Activated CD4-positive, alpha-beta T cell treated with anti-CD3 and anti-CD28 coated beads for 36 hours (primary cell): Measurements from ENCODE around the gene SLC35E2B. TPM values are rescaled to one million over a fixed set of nuclear protein-coding genes. Genes with fewer than 3 reads are reported as not detected.
"Not testable (repeated sequence)": the region's sequence is repeated elsewhere in the genome, so short reads cannot be mapped to it uniquely, and the experiment has no call there.

Source experiments
- ATAC-seq: fragments of 200-7000 bp; cut with Tn5 transposase; one replicate; pipeline ENCODE4 v1.10.0; 2021; ENCODE audit warnings: mild to moderate bottlenecking, moderate library complexity
- CTCF ChIA-PET: fragments of 350-600 bp; sonication (Branson Sonifier 250); formaldehyde crosslinking; loops from one replicate; lab custom pipeline; 2021; ENCODE audit warnings: antibody characterized with exemption; lab: Charles Lee
- POLR2A ChIA-PET: fragments of 350-600 bp; sonication (Branson Sonifier 250); formaldehyde crosslinking; loops from one replicate; lab custom pipeline; 2021; ENCODE audit warnings: antibody characterized with exemption, inconsistent platforms; lab: Charles Lee
- DNase-seq: peaks from one replicate; pipeline ENCODE4 v3.0.0-alpha.2; 2020
- H3K27ac Mint-ChIP-seq: one replicate; pipeline ENCODE4 v1.8.0; 2021; ENCODE audit warnings: mixed read lengths
- H3K27me3 Mint-ChIP-seq: one replicate; pipeline ENCODE4 v1.8.0; 2021; ENCODE audit warnings: mixed read lengths
- H3K36me3 Mint-ChIP-seq: one replicate; pipeline ENCODE4 v1.8.0; 2021; ENCODE audit warnings: low read depth, mixed read lengths
- H3K4me1 Mint-ChIP-seq: one replicate; pipeline ENCODE4 v1.8.0; 2021; ENCODE audit warnings: mixed read lengths
- H3K4me3 Mint-ChIP-seq: one replicate; pipeline ENCODE4 v1.8.0; 2021; ENCODE audit warnings: mild to moderate bottlenecking, moderate library complexity, mixed read lengths
- H3K9me3 Mint-ChIP-seq: one replicate; pipeline ENCODE4 v1.8.0; 2021; ENCODE audit warnings: low read depth, mixed read lengths
- intact Hi-C, 2 experiments: fragments of 100-400 bp; cut with DNase I in 1 of 2; cut with micrococcal nuclease in 1 of 2; formaldehyde crosslinking; loops; one replicate each; pipeline versions ENCODE4 v1.14.2 to v1.15.1; 2022 to 2024; cut with DNase I, micrococcal nuclease
- total RNA-seq, 2 experiments: library from RNA; stranded (reverse); gene quantifications; one replicate each; pipeline ENCODE4 v1.2.3, GENCODE V29; 2021

Gene SLC35E2B
- total RNA-seq: 10 to 100 TPM; 24.2 to 27.6 TPM

DNA sequence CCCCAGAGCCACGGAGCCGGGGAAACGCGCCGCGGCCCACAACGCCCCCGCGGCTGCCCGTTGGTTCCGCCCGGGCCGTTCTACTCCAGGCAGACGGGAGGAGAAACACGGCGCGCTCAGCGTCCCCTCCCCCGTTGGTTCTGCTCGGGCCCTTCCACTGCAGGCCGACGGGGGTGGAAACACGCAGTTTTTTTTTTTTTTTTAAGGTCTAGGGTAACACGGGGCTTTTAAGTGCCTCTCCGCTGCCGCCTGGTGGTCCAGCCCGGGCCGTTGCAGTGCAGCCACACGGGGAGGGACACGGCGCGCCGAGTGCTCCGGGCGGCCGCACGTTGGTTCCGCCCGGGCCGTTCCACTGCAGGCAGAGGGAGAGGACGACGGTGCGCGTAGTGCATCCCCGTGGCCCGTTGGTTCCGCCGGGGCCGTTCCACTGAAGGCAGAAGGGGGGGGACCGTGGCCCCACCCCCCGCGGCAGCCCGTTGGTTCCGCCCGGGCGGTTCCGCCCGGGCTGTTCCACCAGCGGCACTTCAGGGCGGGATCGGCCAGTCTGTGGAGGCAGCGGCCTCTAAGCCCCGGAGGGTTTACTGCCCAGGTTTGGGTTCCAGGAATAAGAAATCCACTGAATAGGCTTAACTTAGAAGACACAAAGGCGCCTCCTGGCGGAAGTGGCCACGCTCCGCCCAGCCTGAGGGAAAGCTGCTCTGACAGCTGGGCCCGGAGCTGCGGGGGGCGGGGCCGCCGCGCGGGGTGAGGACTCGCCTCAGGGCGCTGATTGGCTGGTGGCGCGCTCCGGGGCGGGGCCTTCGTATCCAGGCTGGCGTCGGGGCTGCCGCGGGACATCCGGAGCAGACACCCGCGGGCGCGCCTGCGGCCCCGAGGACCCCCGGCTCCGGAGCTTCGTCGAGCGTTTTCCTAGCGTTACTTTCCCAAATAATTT is at the start of gene SLC35E2B:
Gene SLC35E2B, minus strand, starts transcription at position 82 of the 934 bp plus-strand sequence. CDS start 16,096 bp downstream, outside the sequence.
- CTCF ChIA-PET: interaction anchor here (0.6 kb wide), 1 partner anchor 15 kb away, joined by 3 read pairs; no protein-coding TSS in a partner anchor
- intact Hi-C loops: loop anchor here in 1 of 2 experiments (10.0 kb wide), 1 partner anchor 52 kb away; no protein-coding TSS in a partner anchor
- POLR2A ChIA-PET, H3K9me3 Mint-ChIP-seq, H3K27me3 Mint-ChIP-seq, H3K36me3 Mint-ChIP-seq: not testable (repeated sequence)
- ATAC-seq (peak; percentile 85), DNase-seq (peak; percentile 97)
- Mint-ChIP-seq H3K27ac (peak within 1 kb of the TSS; percentile 91), H3K4me3 (peak within 1 kb of the TSS; percentile 69), H3K4me1 (peaks cover 12% of the 10 kb centered on the region)

DNA sequence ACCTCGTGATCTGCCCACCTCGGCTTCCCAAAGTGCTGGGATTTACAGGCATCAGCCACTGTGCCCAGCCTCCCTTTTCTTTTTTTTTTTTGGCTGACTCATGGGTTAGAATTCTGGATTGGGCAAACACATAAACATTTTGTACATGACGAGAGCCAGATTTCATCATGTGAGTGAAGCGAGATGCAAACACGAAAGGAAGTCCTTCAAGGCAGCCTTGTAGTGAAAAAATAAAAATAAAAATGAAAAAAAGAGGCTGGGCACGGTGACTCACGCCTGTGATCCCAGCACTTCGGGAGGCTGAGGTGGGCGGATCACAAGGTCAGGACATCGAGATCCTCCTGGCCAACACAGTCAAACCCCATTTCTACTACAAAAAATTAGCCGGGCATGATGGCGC is 48.4 kb upstream of the SLC35E2B start:
- not testable (repeated sequence) for DNase-seq

DNA sequence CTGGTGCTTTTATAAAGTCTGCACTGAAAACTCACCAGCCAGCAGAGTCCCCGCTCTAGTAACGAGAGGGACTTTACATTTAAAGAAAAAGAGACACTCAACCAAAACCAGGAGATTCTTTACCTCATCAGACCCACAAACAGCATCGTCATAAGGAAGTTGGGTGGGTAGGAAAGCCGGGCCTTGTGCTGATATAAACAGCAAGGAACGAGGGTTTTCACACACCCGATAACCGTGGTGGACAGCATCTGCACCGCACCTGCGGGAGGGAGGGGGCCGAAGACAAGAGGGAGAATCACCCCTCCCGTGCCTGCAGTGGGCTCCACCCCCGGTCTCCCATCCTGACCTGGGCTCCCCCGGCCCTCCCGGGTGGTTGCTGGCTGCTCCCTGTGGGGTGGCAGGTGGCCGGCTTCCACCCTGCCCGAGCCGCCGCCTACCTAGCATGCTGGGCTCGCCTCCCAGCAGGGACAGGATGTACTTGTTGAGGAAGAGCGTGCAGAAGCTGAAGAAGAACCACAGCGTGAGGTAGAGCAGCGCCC is 46.3 kb upstream of the SLC35E2B start:
- ATAC-seq, intact Hi-C loops, DNase-seq, H3K27ac Mint-ChIP-seq, H3K36me3 Mint-ChIP-seq, CTCF ChIA-PET, H3K27me3 Mint-ChIP-seq, H3K4me3 Mint-ChIP-seq, POLR2A ChIA-PET, H3K4me1 Mint-ChIP-seq, H3K9me3 Mint-ChIP-seq: not testable (repeated sequence)

More for the DNA sequence above, 48.4 kb upstream of the SLC35E2B start:
- peak overlapping the region; percentile 8 for H3K27ac Mint-ChIP-seq
- H3K4me3 Mint-ChIP-seq, POLR2A ChIA-PET, H3K9me3 Mint-ChIP-seq, CTCF ChIA-PET, H3K4me1 Mint-ChIP-seq, ATAC-seq, H3K27me3 Mint-ChIP-seq, H3K36me3 Mint-ChIP-seq: not testable (repeated sequence)
- intact Hi-C loops: loop anchor here in 1 of 2 experiments (10.0 kb wide), 1 partner anchor 46 kb away; the partner anchor contains the start of gene SLC35E2B

DNA sequence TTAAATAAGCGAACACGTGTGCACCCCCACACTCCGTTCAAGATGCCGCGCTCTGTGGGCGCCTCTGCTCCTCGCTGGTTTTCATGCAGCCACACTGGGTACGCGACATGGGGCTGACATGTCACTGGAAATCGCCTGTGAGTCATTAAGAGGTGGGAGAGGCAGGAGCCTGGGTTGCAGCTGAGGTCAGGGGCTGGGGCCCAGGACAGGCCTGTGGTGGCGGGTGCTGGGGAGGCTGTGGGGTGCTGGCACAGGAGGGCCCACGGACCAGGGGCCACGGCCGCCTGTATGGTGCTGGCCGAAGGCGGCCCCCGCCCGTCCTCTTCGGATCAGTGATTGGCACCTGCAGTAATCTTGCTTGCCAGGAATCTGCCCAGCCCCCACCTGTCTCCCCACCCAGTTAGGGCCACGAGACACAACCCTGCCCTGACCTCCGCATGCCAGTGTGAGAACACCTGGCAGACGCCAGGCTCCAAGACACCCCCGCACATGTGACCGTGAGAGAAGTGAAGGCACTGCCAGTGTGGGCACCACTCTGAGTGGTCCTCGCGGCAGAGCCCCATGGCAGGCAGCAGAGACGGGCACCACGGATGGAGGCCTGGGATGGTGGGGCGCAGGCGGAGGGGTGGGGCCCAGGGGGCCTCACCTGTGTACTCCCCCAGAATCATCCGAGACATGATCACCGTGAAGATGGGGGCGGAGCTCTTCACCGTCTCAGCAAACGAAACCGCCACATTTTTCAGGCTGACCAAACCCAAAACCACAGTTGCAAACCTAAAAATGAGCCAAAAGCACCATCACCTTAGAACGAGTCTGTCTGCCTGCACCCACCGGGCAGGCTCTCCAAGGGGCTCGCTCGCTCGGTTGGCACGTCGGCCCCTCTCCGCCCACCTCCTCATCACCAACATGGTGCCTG is 45.3 kb upstream of the SLC35E2B start:
- H3K27ac Mint-ChIP-seq, CTCF ChIA-PET, H3K4me3 Mint-ChIP-seq, H3K4me1 Mint-ChIP-seq, H3K9me3 Mint-ChIP-seq, H3K36me3 Mint-ChIP-seq, POLR2A ChIA-PET, H3K27me3 Mint-ChIP-seq, DNase-seq, intact Hi-C loops: not testable (repeated sequence)
- ATAC-seq: peak; percentile 55

DNA sequence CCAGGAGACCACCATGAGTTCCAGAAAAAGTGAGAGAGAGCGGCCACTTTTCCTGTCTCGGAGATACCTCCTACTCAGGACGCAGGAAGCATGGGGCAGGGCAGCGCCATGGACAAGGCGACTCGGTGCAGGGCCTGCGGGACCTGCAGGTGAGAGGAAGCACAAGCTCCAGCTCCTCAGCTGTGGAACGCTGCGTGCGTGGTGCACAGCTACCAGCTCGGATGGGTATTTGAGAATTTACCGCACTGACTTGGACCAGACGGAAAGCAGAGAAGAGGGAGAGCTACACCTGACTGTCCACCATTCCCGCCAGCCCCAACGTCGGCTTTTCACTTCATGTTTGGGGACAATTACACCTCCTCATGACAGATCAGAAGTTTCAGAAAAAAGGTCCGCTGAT is 39.8 kb upstream of the SLC35E2B start:
- POLR2A ChIA-PET: no interaction called here
- Mint-ChIP-seq H3K36me3 (peaks cover 14% of the 10 kb centered on the region), H3K4me3 (no peak overlapping the region)

DNA sequence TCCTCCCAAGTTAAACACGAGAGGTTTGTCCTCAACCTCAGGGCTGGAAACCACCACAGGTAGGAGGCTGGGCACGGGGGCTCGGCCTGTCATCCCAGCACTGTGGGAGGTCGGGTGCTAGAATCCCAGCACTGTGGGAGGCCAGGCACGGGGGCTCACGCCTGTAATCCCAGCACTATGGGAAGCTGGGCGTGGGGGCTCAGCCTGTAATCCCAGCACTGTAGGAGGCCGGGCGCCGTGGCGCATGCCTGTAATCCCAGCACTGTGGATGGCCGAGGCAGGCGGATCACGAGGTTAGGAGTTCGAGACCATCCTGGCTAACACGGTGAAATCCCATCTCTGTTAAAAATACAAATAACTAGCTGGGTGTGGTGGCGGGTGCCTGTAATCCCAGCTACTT is 38.3 kb upstream of the SLC35E2B start:
- CTCF ChIA-PET: no interaction called here
- Mint-ChIP-seq H3K9me3 (no peaks in the 10 kb centered on the region), H3K27ac (no peak overlapping the region), H3K4me3 (no peak overlapping the region), H3K27me3 (no peaks in the 10 kb centered on the region), H3K4me1 (peaks cover 10% of the 10 kb centered on the region), H3K36me3 (peaks cover 12% of the 10 kb centered on the region)
- no peak for ATAC-seq
- POLR2A ChIA-PET: no interaction called here
- intact Hi-C loops: no loop called here
- no peak for DNase-seq

More for the DNA sequence above, 39.8 kb upstream of the SLC35E2B start:
- CTCF ChIA-PET: no interaction called here
- Mint-ChIP-seq H3K4me1 (peaks cover 10% of the 10 kb centered on the region), H3K9me3 (no peaks in the 10 kb centered on the region), H3K27me3 (no peaks in the 10 kb centered on the region), H3K27ac (no peak overlapping the region)
- DNase-seq: no peak
- intact Hi-C loops: no loop called here
- ATAC-seq: no peak

DNA sequence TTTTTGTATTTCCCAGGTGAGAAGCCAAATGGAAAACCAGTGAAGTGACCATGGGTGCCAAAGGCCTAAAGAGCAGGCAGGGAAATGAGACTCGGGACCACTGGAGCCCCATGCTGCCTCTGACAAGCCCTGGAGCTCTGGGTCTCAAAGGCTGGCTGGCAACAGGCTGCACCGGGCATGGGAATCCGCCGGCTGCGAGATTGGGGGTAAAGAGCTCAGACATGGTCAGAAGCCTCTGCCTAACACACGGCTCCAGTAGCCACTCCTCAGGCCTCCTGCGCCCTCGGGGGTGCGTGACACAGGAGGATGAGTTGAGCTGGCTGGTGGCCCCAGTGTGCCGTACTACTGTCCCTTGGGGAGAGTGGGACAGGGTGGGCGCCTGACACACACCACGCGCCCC is 37.6 kb upstream of the SLC35E2B start:
- POLR2A ChIA-PET, ATAC-seq, H3K4me3 Mint-ChIP-seq, CTCF ChIA-PET, DNase-seq, H3K36me3 Mint-ChIP-seq, intact Hi-C loops, H3K9me3 Mint-ChIP-seq, H3K27me3 Mint-ChIP-seq, H3K27ac Mint-ChIP-seq: not testable (repeated sequence)
- peaks cover 10% of the 10 kb centered on the region for H3K4me1 Mint-ChIP-seq

DNA sequence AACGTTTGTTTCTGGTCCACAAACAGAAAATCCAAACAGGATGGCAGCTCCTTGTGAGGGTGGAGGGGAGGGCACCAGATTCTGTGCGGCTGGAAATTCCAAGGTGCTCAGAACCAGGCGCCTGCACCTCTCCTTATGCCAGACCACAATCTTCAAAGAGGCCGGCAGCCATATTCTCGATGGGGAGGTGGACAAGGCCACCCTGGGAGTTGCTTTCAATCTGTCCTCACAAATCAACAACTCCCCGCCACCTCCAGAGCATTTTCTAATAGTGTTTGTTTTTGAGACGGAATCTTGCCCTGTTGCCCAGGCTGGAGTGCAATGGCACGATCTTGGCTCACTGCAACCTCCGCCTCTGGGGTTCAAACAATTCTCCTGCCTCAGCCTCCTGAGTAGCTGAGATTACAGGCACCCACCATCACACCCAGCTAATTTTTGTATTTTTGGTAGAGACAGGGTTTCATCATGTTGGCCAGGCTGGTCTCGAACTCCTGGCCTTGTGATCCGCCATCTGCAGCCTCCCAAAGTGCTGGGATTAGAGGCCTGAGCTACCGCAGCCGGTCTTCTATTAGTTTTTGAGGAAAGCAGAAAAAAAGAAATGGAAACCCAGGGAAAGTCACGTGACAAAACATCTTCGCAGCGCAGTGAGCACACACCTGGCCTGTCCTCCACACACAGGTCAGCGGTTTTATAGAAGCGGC is 36.7 kb upstream of the SLC35E2B start:
- H3K27me3 Mint-ChIP-seq, intact Hi-C loops, H3K36me3 Mint-ChIP-seq, CTCF ChIA-PET, H3K9me3 Mint-ChIP-seq, ATAC-seq, H3K4me3 Mint-ChIP-seq, DNase-seq: not testable (repeated sequence)
- peaks cover 10% of the 10 kb centered on the region for H3K4me1 Mint-ChIP-seq
- H3K27ac Mint-ChIP-seq: peak overlapping the region; percentile 10
- POLR2A ChIA-PET: interaction anchor here (0.6 kb wide), 1 partner anchor 232 kb away, joined by 3 read pairs; no protein-coding TSS in a partner anchor

DNA sequence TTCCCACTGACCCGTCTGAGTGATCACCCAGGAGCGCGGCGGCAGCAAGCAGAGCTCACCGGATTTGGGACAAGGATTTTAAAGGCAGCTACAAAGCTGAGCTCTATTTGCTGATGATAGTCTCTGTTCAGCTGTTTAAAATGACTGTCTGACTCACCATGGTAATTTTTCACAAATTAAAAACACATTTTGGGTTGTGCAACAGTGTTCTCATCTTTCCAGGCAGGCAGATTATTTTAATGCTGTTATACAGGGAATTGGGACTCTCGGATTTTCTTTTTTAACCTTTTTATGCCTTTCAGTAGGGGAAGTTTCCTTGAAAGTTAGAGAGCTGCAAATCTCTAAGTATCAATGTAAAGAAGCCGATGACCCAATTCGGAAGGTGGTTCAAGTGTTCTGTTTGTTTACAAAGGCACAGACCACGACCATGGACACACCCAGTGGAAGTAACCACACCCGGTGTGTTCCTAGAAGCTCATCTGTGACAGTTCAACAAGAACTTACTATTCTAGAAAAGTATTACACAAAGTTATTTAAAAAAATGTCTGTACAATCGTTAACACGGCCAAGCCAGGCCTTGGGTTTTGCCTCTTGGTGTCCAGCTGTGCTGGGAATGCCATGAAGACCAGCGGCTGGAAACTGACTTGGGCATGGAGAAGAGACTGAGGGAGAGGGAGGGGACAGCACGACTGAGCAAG is 35.9 kb upstream of the SLC35E2B start:
- H3K27me3 Mint-ChIP-seq, H3K4me3 Mint-ChIP-seq, DNase-seq, H3K36me3 Mint-ChIP-seq, CTCF ChIA-PET, intact Hi-C loops, ATAC-seq, H3K9me3 Mint-ChIP-seq: not testable (repeated sequence)
- POLR2A ChIA-PET: interaction anchor here (0.6 kb wide), 1 partner anchor 231 kb away, joined by 3 read pairs; no protein-coding TSS in a partner anchor
- peak overlapping the region; percentile 33 for H3K27ac Mint-ChIP-seq
- H3K4me1 Mint-ChIP-seq: peaks cover 10% of the 10 kb centered on the region

DNA sequence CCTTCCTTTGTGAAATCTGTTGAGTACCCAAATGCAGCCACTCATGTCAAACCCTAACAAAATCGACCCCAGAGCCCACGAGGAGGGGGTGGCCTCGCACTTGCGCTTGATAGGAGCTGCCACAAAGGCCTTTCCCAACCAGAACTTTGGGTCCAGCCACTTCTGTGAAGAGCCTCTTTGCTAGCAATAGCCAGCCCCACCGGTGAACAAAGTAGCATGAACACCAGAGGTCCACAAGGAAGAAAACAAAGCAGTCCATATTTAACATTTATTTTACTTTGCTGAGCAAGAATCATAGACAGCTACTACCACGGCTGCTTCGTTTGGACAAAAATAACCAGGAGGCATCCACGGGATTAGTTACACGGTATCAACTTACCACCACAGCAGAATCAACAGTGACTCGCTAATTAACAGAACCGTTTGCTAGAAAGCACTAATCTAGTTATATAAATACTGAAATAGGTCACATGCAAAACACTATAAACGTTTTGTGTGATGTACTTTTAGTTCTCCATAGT is 34.6 kb upstream of the SLC35E2B start:
- DNase-seq, ATAC-seq, CTCF ChIA-PET, POLR2A ChIA-PET, H3K36me3 Mint-ChIP-seq, H3K9me3 Mint-ChIP-seq, intact Hi-C loops, H3K4me3 Mint-ChIP-seq, H3K27me3 Mint-ChIP-seq: not testable (repeated sequence)
- H3K27ac Mint-ChIP-seq: peak overlapping the region; percentile 30
- H3K4me1 Mint-ChIP-seq: peaks cover 10% of the 10 kb centered on the region
